ENCODE measurements around the gene ADAMTS4. TPM values are rescaled to one million over a fixed set of nuclear protein-coding genes. Genes with fewer than 3 reads are reported as not detected.

The ADAMTS4 gene
- total and polyA plus RNA-seq, 2 of the 4 experiments (the other 2 are of a cell fraction), result 0.39 to 0.72 TPM

GRCh38 chr1:161189036-161189435, 9.8 kb downstream of the ADAMTS4 start:
- H3K4ac ChIP-seq (ENCODE audit: low read depth, low read length), result no peak overlapping the region
- H4K91ac ChIP-seq (ENCODE audit: insufficient read depth, low read depth, low read length), result no peak overlapping the region
- H3K9me3 ChIP-seq (ENCODE audit: control insufficient read depth, insufficient read depth, low read length), result no peaks in the 10 kb centered on the region
- H3K4me1 ChIP-seq (ENCODE audit: control insufficient read depth, insufficient read depth, low read length), result peaks cover 3% of the 10 kb centered on the region
- H3K14ac ChIP-seq (replicated peaks; ENCODE audit: low read depth, low read length), result no peak overlapping the region
- no peak overlapping the region for H2BK120ac ChIP-seq (ENCODE audit: low read depth, low read length)
- H3K27me3 ChIP-seq (ENCODE audit: control insufficient read depth, insufficient read depth, low read length), result no peaks in the 10 kb centered on the region
- H3K9ac ChIP-seq (ENCODE audit: low read depth, low read length), result no peak overlapping the region
- in situ Hi-C loops (cut with MboI; ENCODE audit: low sequenced_read_pairs), result no loop called here
- no peaks in the 10 kb centered on the region for H4K20me1 ChIP-seq (ENCODE audit: insufficient read depth, low read length)
- H3K4me2 ChIP-seq (ENCODE audit: low read depth, low read length), result no peak overlapping the region
- H4K8ac ChIP-seq (ENCODE audit: low read depth in 2 of 2, low read length in 2 of 2), result no peak overlapping the region
- H2BK15ac ChIP-seq (ENCODE audit: low read depth, low read length), result no peak overlapping the region
- no peak for DNase-seq
- no peak overlapping the region for H2AFZ ChIP-seq (replicated peaks; ENCODE audit: low read length, poor library complexity)
- H2AK5ac ChIP-seq (ENCODE audit: low read depth, low read length), result no peak overlapping the region
- H3K79me1 ChIP-seq (ENCODE audit: low read depth in 1 of 2, low read length in 2 of 2), result no peaks in the 10 kb centered on the region
- no peaks in the 10 kb centered on the region for H3K36me3 ChIP-seq (ENCODE audit: control insufficient read depth, insufficient read depth, low read length)
- no peak overlapping the region for H2BK5ac ChIP-seq (ENCODE audit: low read depth, low read length, poor library complexity, severe bottlenecking)
- dilution Hi-C loops (cut with HindIII; ENCODE audit: low sequenced_read_pairs, unreplicated experiment), result no loop called here
- no peak for TF ChIP-seq RAD21 (IDR thresholded peaks at IDR 0.05; ENCODE audit: low read length)
- no peak for TF ChIP-seq FOS (IDR thresholded peaks at IDR 0.05; ENCODE audit: low read depth, low read length)
- TF ChIP-seq CHD1 (IDR thresholded peaks at IDR 0.05; ENCODE audit: low read depth, low read length), result no peak
- no peak for TF ChIP-seq CTCF (conservative IDR thresholded peaks at IDR 0.05; ENCODE audit: low read depth, low read length)
- no peak for TF ChIP-seq ELK1 (IDR thresholded peaks at IDR 0.05; ENCODE audit: borderline replicate concordance, low read depth, low read length)
- no peak for TF ChIP-seq MXI1 (IDR thresholded peaks at IDR 0.05; ENCODE audit: borderline replicate concordance, low read depth, low read length)
- no peak for TF ChIP-seq CEBPB (IDR thresholded peaks at IDR 0.05; ENCODE audit: low read depth, low read length)
- TF ChIP-seq RFX5 (IDR thresholded peaks at IDR 0.05; ENCODE audit: low read depth, low read length), result no peak
- no peak for TF ChIP-seq SMC3 (IDR thresholded peaks at IDR 0.05; ENCODE audit: low read depth, low read length)
- no peak for TF ChIP-seq NFE2L2 (IDR thresholded peaks at IDR 0.05; ENCODE audit: low read depth, low read length)
- TF ChIP-seq MAFK (IDR thresholded peaks at IDR 0.05; ENCODE audit: low read depth, low read length), result no peak
- TF ChIP-seq MAZ (IDR thresholded peaks at IDR 0.05; ENCODE audit: borderline replicate concordance, low read depth, low read length), result no peak
- no peak for TF ChIP-seq BHLHE40 (IDR thresholded peaks at IDR 0.05; ENCODE audit: low read depth, low read length)
- TF ChIP-seq RCOR1 (IDR thresholded peaks at IDR 0.05; ENCODE audit: insufficient replicate concordance, low read length), result no peak
- no peak for TF ChIP-seq USF2 (IDR thresholded peaks at IDR 0.05; ENCODE audit: low read depth, low read length)
- TF ChIP-seq POLR2A (IDR thresholded peaks at IDR 0.05; ENCODE audit: low read depth, low read length), result no peak
- CTCF ChIA-PET, result no interaction called here
- H3K56ac ChIP-seq (ENCODE audit: extremely low read depth, insufficient read depth, low read length), result no peak overlapping the region
- H2BK20ac ChIP-seq (ENCODE audit: low read depth, low read length), result no peak overlapping the region
- H4K5ac ChIP-seq (ENCODE audit: low read depth, low read length), result no peak overlapping the region
- WGBS, 2 experiments (ENCODE audit: extremely low coverage in 2 of 2, insufficient read length in 1 of 2), result no CpG with 5 or more reads among the region's 5 CpGs
- no peak overlapping the region for H3K4me3 ChIP-seq (ENCODE audit: insufficient read depth, low read depth, low read length)
- no peak overlapping the region for H3K18ac ChIP-seq (ENCODE audit: low read depth, low read length)
- H2AK9ac ChIP-seq (replicated peaks; ENCODE audit: low read depth, low read length, poor library complexity), result no peak overlapping the region
- POLR2A ChIA-PET (ENCODE audit: unreplicated experiment), result no interaction called here
- BruUV-seq (replicated peaks), result no TSS peak
- H3K27ac ChIP-seq (ENCODE audit: insufficient read depth, low read length), result no peak overlapping the region
- H3K9me1 ChIP-seq (ENCODE audit: insufficient read depth, low read length), result 0 out of 2 replicates have a peak, but pooled peaks cover 3% of the 10 kb centered on the region
- no peak overlapping the region for H3K23ac ChIP-seq (ENCODE audit: low read depth, low read length)
- intact Hi-C loops (cut with micrococcal nuclease), result no loop called here
- ATAC-seq (ENCODE audit: low read depth), result no peak

All from IMR-90 (cell line).